HEK293 (cell line): ENCODE results near the gene BIVM.

Source experiments
- CTCF ChIP-seq: fragments of 450-650 bp; formaldehyde crosslinking; IDR thresholded peaks from 2 replicates; pipeline ENCODE4 v1.5.1; 2016; ENCODE audit warnings: missing biosample characterization, missing genetic modification characterization
- ZBTB21 ChIP-seq: fragments of 450-650 bp; formaldehyde crosslinking; IDR thresholded peaks from 2 replicates; pipeline ENCODE4 v1.5.1; 2017; ENCODE audit warnings: missing biosample characterization, missing genetic modification characterization
- ZNF513 ChIP-seq: fragments of 450-650 bp; IDR thresholded peaks from 2 replicates; pipeline ENCODE4 v1.5.1; 2018; ENCODE audit warnings: missing biosample characterization, missing genetic modification characterization
- ZNF670 ChIP-seq: fragments of 450-650 bp; formaldehyde crosslinking; IDR thresholded peaks from 2 replicates; pipeline ENCODE4 v1.5.1; 2016; ENCODE audit warnings: missing biosample characterization, missing genetic modification characterization, low read depth
- TF ChIP-seq, protein P1 (sequence below): fragments of 450-650 bp; formaldehyde crosslinking; IDR thresholded peaks from 2 replicates; pipeline ENCODE4 v1.5.1; 2016; ENCODE audit warnings: missing biosample characterization, missing genetic modification characterization

DNA sequence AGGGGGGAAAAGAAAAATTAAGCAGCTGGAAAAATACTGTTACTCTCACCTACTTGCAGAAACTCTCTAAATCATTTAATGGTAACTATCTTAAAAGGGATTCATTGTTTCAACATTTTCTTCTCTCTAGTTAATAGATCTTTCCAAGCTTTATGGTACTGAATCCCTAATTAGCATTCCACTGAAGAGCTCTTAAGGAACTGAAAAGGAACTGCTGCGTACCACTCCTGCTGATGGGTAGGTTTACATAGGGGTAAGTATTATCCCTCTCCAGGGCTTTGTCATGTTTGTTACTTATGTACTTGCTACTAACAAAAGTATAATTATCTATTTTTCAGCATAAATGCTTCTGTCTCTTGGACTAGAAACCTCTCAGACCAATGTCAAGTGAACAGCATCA lies 37.8 kb upstream of the BIVM start:
- TF ChIP-seq CTCF (tag by site-specific recombination) (no peak), ZNF513 (tag by site-specific recombination) (no peak), ZBTB21 (tag by site-specific recombination) (no peak), ZNF670 (tag by site-specific recombination) (no peak)
- TF ChIP-seq, protein P1, sequence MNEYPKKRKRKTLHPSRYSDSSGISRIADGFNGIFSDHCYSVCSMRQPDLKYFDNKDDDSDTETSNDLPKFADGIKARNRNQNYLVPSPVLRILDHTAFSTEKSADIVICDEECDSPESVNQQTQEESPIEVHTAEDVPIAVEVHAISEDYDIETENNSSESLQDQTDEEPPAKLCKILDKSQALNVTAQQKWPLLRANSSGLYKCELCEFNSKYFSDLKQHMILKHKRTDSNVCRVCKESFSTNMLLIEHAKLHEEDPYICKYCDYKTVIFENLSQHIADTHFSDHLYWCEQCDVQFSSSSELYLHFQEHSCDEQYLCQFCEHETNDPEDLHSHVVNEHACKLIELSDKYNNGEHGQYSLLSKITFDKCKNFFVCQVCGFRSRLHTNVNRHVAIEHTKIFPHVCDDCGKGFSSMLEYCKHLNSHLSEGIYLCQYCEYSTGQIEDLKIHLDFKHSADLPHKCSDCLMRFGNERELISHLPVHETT (tag by site-specific recombination) = no peak
